Measurements from ENCODE around the gene UPK2.

UPK2 gene

GRCh38 chr11:118910309-118911112 is 45.6 kb upstream of the UPK2 start:
- no peak overlapping the region for H3K4me3 ChIP-seq (ENCODE audit: low read depth in 1 of 2, low read length in 1 of 2)

GRCh38 chr11:118911113-118911879 is 44.8 kb upstream of the UPK2 start:
- Histone ChIP-seq H3K4me3 (ENCODE audit: low read depth in 1 of 2, low read length in 1 of 2) (no peak overlapping the region), H3K36me3 (no peaks in the 10 kb centered on the region), H3K4me1 (ENCODE audit: control insufficient read depth in 1 of 2, insufficient read depth in 1 of 2, low read depth in 1 of 2, low read length in 1 of 2) (peaks cover 14 to 20% of the 10 kb centered on the region in 2 experiments), H3K27ac (no peak overlapping the region), H3K27me3 (peaks cover 31% of the 10 kb centered on the region), H3K9me3 (no peaks in the 10 kb centered on the region)
- TF ChIP-seq CTCF (IDR thresholded peaks at IDR 0.05), result no peak

More at GRCh38 chr11:118910309-118911112, 45.6 kb upstream of the UPK2 start:
- peaks cover 31% of the 10 kb centered on the region for H3K27me3 ChIP-seq
- no peaks in the 10 kb centered on the region for H3K36me3 ChIP-seq
- no peak overlapping the region for H3K27ac ChIP-seq
- H3K9me3 ChIP-seq, result no peaks in the 10 kb centered on the region
- peaks cover 14 to 20% of the 10 kb centered on the region in 2 experiments for H3K4me1 ChIP-seq (ENCODE audit: control insufficient read depth in 1 of 2, insufficient read depth in 1 of 2, low read depth in 1 of 2, low read length in 1 of 2)
- no peak for TF ChIP-seq CTCF (IDR thresholded peaks at IDR 0.05)

- H3K27me3 ChIP-seq, result peaks cover 31% of the 10 kb centered on the region
- no peak overlapping the region for H3K4me3 ChIP-seq (ENCODE audit: low read depth in 1 of 2, low read length in 1 of 2)
- H3K36me3 ChIP-seq, result no peaks in the 10 kb centered on the region
- TF ChIP-seq CTCF (IDR thresholded peaks at IDR 0.05), result no peak
- peak overlapping the region; percentile 68 for H3K27ac ChIP-seq
- H3K9me3 ChIP-seq, result no peaks in the 10 kb centered on the region
- H3K4me1 ChIP-seq (ENCODE audit: control insufficient read depth in 1 of 2, insufficient read depth in 1 of 2, low read depth in 1 of 2, low read length in 1 of 2), result peaks cover 19 to 24% of the 10 kb centered on the region in 2 experiments
These were observed 44.0 kb upstream of the UPK2 start for GRCh38 chr11:118911880-118912741.

- no peaks in the 10 kb centered on the region for H3K9me3 ChIP-seq
- no peak overlapping the region for H3K4me3 ChIP-seq (ENCODE audit: low read depth in 1 of 2, low read length in 1 of 2)
- H3K4me1 ChIP-seq (ENCODE audit: control insufficient read depth in 1 of 2, insufficient read depth in 1 of 2, low read depth in 1 of 2, low read length in 1 of 2), result peaks cover 27 to 32% of the 10 kb centered on the region in 2 experiments
- H3K27ac ChIP-seq, result peak overlapping the region; percentile 68
- H3K27me3 ChIP-seq, result peaks cover 31% of the 10 kb centered on the region
- no peaks in the 10 kb centered on the region for H3K36me3 ChIP-seq
- TF ChIP-seq CTCF (IDR thresholded peaks at IDR 0.05), result no peak
These were observed 43.2 kb upstream of the UPK2 start for GRCh38 chr11:118912742-118913410.
